ENCODE results near the gene AMMECR1.

AMMECR1 gene

GRCh38 chrX:110159865-110160264 is 158.0 kb downstream of the AMMECR1 start:
- Histone ChIP-seq H3K4me3 (ENCODE audit: low read depth in 1 of 2, low read length in 2 of 2) (no peak overlapping the region), H3K36me3 (ENCODE audit: insufficient read depth, low read length) (no peaks in the 10 kb centered on the region), H3K4me1 (ENCODE audit: insufficient read depth, low read length) (no peaks in the 10 kb centered on the region), H2AFZ (ENCODE audit: low read depth, low read length) (no peak overlapping the region), H3K4me2 (ENCODE audit: insufficient read depth, low read length) (no peak overlapping the region), H3K27me3 (ENCODE audit: insufficient read depth, low read length, poor library complexity) (no peaks in the 10 kb centered on the region), H3K27ac (ENCODE audit: low read length) (no peak overlapping the region), H3K79me2 (ENCODE audit: insufficient read depth, low read length) (no peaks in the 10 kb centered on the region), H3K9me3 (ENCODE audit: insufficient read depth, low read length, severe bottlenecking) (no peaks in the 10 kb centered on the region), H3K9ac (ENCODE audit: low read depth, low read length) (no peak overlapping the region), H4K20me1 (ENCODE audit: insufficient read depth, low read length) (no peaks in the 10 kb centered on the region)
- DNase-seq, result no peak
- no peak for ATAC-seq (ENCODE audit: insufficient read depth, low read depth)
- TF ChIP-seq EZH2 (IDR thresholded peaks at IDR 0.05; ENCODE audit: borderline replicate concordance, low read depth, low read length, severe bottlenecking) (no peak), CTCF (IDR thresholded peaks at IDR 0.05; ENCODE audit: borderline replicate concordance, extremely low read depth, low read length, poor library complexity, severe bottlenecking) (no peak)

GRCh38 chrX:110159235-110159634 is 158.7 kb downstream of the AMMECR1 start:
- ATAC-seq (ENCODE audit: insufficient read depth, low read depth) (no peak), DNase-seq (no peak)
- Histone ChIP-seq H3K9me3 (ENCODE audit: insufficient read depth, low read length, severe bottlenecking) (no peaks in the 10 kb centered on the region), H3K4me3 (ENCODE audit: low read depth in 1 of 2, low read length in 2 of 2) (no peak overlapping the region), H3K79me2 (ENCODE audit: insufficient read depth, low read length) (no peaks in the 10 kb centered on the region), H3K4me2 (ENCODE audit: insufficient read depth, low read length) (no peak overlapping the region), H2AFZ (ENCODE audit: low read depth, low read length) (no peak overlapping the region), H4K20me1 (ENCODE audit: insufficient read depth, low read length) (no peaks in the 10 kb centered on the region), H3K36me3 (ENCODE audit: insufficient read depth, low read length) (no peaks in the 10 kb centered on the region), H3K27me3 (ENCODE audit: insufficient read depth, low read length, poor library complexity) (no peaks in the 10 kb centered on the region), H3K27ac (ENCODE audit: low read length) (no peak overlapping the region), H3K4me1 (ENCODE audit: insufficient read depth, low read length) (no peaks in the 10 kb centered on the region), H3K9ac (ENCODE audit: low read depth, low read length) (no peak overlapping the region)
- TF ChIP-seq EZH2 (IDR thresholded peaks at IDR 0.05; ENCODE audit: borderline replicate concordance, low read depth, low read length, severe bottlenecking) (no peak), CTCF (IDR thresholded peaks at IDR 0.05; ENCODE audit: borderline replicate concordance, extremely low read depth, low read length, poor library complexity, severe bottlenecking) (no peak)

- Histone ChIP-seq H4K20me1 (ENCODE audit: insufficient read depth, low read length) (no peaks in the 10 kb centered on the region), H3K4me3 (ENCODE audit: low read depth in 1 of 2, low read length in 2 of 2) (no peak overlapping the region), H3K27ac (ENCODE audit: low read length) (no peak overlapping the region), H3K9me3 (ENCODE audit: insufficient read depth, low read length, severe bottlenecking) (no peaks in the 10 kb centered on the region), H3K4me1 (ENCODE audit: insufficient read depth, low read length) (no peaks in the 10 kb centered on the region), H3K27me3 (ENCODE audit: insufficient read depth, low read length, poor library complexity) (no peaks in the 10 kb centered on the region), H3K36me3 (ENCODE audit: insufficient read depth, low read length) (no peaks in the 10 kb centered on the region), H2AFZ (ENCODE audit: low read depth, low read length) (no peak overlapping the region), H3K4me2 (ENCODE audit: insufficient read depth, low read length) (no peak overlapping the region), H3K79me2 (ENCODE audit: insufficient read depth, low read length) (no peaks in the 10 kb centered on the region), H3K9ac (ENCODE audit: low read depth, low read length) (no peak overlapping the region)
- ATAC-seq (ENCODE audit: insufficient read depth, low read depth), result no peak
- TF ChIP-seq CTCF (IDR thresholded peaks at IDR 0.05; ENCODE audit: borderline replicate concordance, extremely low read depth, low read length, poor library complexity, severe bottlenecking) (no peak), EZH2 (IDR thresholded peaks at IDR 0.05; ENCODE audit: borderline replicate concordance, low read depth, low read length, severe bottlenecking) (no peak)
- DNase-seq, result no peak
These were observed 160.4 kb downstream of the AMMECR1 start for GRCh38 chrX:110157444-110157843.
